Measurements from ENCODE around the gene ITIH5.
"Not testable (repeated sequence)": the region's sequence is repeated elsewhere in the genome, so short reads cannot be mapped to it uniquely, and the experiment has no call there.

DNA sequence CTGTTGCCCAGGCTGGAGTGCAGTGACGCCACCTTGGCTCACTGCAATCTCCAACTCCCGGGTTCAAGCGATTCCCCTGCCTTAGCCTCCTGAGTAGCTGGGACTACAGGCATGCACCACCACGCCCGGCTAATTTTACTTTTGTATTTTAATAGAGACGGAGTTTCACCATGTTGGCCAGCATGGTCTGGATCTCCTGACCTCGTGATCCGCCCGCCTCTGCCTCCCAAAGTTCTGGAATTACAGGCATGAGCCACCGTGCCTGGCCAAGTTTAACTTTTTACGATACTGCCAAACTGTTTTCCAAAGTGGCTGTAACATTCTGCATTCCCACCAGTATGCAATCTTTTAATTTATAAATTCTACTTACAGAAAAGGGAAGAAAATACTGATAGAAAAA is 9.7 kb downstream of the ITIH5 start:
- not testable (repeated sequence) for TF ChIP-seq POLR2AphosphoS5 (IDR thresholded peaks at IDR 0.05; ENCODE audit: borderline replicate concordance, low read depth, low read length); EZH2 (IDR thresholded peaks at IDR 0.05); FOXP2 (optimal IDR thresholded peaks at IDR 0.05; ENCODE audit: control extremely low read depth, extremely low read length, insufficient read depth)
